ENCODE results near the gene DACH1.

The DACH1 gene

GRCh38 chr13:71583581-71583980 lies 283.4 kb downstream of the DACH1 start:
- DNase-seq (ENCODE audit: low read depth) = no peak

GRCh38 chr13:71580614-71581013 lies 286.4 kb downstream of the DACH1 start:
- no peak for DNase-seq (ENCODE audit: low read depth)

DNA sequence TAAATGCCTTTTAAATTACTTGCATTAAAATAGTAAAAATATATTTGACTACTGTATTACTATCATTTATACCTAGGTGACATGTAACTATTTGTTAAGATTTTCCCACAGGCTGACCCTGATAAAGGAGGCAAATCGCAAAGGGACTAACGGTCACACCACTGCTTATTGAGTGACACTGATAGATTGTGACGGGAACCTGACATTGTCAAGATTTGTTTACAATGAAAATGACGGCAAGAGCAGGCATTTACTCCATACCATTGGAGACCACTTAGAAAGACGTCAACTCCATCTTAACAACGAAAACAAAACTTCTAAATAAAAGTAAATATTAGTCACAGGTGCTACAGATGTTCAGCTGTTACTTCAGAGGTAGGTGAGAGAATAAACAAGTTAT lies 289.0 kb downstream of the DACH1 start:
- DNase-seq (ENCODE audit: low read depth) = no peak

DNA sequence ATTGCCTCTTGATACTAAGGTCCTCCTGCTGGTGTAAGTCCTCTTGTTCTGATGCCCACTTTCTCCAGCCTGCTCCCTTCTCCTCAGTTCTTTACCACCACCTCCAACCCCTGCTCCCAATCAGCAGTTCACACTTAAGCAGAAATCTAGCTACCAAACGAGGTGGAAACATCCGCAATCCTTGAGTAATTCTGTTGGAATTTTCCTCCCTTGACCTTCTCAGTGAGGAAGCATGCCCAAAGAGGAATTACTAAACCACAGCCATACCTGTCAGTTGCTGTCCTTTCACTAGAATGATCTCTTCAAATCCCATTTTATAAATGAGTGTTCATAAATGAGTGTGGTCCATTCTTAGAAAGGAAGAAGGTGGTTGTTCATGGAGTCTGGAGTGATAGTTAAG lies 289.9 kb downstream of the DACH1 start:
- no peak for DNase-seq (ENCODE audit: low read depth)

DNA sequence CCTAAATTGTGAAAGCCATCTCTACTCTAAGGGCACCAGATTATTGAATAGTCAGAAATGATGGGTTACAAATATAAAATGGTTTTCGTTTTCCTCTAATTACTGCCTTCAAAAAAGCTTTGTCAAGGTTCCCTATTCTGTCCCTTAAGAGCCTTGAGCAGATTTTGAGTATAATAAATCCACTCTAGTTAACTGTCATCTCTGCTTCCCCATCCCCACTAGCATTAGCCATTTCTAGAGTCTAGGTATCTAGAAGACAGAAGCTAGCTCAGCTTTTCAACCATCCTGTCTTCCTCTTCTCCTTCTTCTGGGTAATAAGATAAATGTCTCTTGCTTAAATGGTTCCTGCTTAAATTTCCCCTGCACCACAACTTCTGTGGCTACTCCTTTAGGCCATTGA lies 290.4 kb downstream of the DACH1 start:
- no peak for DNase-seq (ENCODE audit: low read depth)

DNA sequence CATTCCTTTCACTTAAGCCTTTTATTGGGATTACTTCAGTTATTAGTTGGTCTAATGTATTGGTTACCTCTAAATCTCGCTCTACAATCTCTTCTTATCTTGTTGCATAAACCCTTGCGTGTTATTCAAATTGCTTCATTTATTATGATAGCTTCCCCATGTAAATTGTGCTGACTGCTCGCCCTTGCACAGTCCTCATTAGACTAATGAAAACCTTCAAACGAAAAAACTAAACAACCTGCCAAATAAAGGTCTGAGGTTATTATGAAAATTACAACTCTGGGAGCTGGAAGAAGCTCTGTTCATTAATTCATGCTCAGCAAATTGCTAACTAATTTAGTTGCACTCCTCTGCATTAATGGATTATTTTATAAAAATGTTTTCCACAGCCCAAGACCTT lies 320.1 kb downstream of the DACH1 start:
- no peak for DNase-seq (ENCODE audit: low read depth)

DNA sequence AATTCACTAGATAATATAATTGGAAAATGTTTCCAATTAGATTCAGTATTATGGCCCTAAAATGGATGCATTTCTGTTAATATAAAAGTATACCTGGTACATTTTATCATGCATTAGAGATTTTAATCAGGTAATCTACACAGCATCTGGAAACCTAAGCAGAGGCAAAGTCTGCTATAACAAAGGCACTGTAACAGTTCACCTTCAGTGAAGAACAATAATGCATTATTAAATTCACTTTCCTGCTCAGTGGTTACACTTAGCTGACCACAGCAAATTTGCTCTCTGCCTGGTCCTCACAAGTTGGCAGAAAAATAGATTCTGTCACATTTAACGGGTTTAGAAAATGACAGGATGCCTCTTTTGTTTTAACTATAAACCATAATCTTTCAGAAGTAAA lies 326.9 kb downstream of the DACH1 start:
- no peak for DNase-seq (ENCODE audit: low read depth)

DNA sequence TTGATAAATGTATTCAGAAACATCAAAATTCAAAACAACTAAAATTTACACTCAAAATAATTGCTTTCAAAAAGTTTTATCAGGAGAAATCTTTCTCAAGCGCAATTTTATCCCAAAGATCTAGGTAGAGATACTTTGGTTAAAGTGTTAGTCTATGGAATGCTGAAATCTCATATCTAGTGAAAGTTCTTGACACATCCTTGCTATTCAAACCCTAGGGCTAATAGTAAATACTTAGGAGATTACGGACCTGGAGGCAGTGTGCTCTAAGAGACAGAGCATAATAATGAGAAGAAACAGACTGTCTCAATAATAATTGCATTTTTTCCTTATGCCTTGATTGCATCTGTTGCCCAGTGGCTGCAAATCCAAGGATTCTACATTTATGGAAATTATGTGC lies 330.8 kb downstream of the DACH1 start:
- DNase-seq (ENCODE audit: low read depth) = no peak

- DNase-seq (ENCODE audit: low read depth) = no peak
These were observed 342.2 kb downstream of the DACH1 start for GRCh38 chr13:71524613-71525304.

DNA sequence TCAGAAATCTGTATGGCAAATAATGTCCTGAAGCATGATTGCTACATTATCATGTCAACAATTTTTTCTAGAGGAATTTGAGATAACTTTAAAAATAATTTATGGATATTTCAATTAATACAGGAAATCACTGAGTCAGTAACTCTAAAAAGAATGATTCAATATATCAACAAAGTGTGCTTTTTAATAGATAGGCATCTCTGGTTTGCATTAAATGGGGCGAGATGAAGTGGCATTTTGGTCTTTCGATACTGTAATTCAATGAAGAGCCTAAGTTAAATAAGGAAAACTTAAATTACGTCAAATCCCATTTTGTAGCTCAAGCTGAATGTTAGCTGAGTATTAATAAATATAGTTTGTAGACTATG lies 342.8 kb downstream of the DACH1 start:
- DNase-seq (ENCODE audit: low read depth) = no peak

GRCh38 chr13:71522941-71523526 lies 344.0 kb downstream of the DACH1 start:
- no peak for DNase-seq (ENCODE audit: low read depth)

DNA sequence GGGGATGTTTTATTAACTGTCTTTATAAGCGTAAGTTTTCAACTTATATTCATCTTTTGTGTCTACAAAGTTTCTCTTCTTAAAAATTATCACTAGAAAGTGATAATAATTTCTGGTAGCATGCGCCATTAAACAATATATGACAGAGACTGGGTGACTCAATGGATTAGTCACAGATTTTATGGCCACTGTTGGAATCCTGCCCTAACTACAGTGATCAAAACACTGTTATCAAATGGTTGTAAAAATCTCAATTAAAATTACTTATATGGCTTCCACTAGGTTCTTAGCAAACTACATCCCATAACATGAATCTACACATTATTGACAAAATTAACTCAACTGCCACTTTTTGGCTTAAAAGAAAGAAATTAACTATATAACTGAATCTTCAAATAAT lies 350.0 kb downstream of the DACH1 start:
- no peak for DNase-seq (ENCODE audit: low read depth)

GRCh38 chr13:71516521-71516920 lies 350.5 kb downstream of the DACH1 start:
- DNase-seq (ENCODE audit: low read depth) = no peak

DNA sequence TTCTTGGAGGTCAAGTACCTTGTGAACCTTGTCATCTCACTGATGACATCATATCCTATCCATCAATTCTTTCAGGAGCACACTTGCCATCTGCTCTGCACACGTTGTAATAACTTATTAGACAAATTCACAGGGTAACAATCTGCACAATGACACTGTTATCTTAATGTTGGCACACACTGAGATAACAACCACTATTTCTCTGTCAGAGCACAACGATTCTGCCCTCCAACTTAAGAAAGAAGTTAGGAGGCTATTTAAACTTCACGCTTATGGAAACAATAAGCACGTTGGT lies 351.3 kb downstream of the DACH1 start:
- no peak for DNase-seq (ENCODE audit: low read depth)

- DNase-seq (ENCODE audit: low read depth) = no peak
These were observed 351.9 kb downstream of the DACH1 start for GRCh38 chr13:71514900-71515743.

- no peak for DNase-seq (ENCODE audit: low read depth)
These were observed 353.5 kb downstream of the DACH1 start for GRCh38 chr13:71513411-71514033.

DNA sequence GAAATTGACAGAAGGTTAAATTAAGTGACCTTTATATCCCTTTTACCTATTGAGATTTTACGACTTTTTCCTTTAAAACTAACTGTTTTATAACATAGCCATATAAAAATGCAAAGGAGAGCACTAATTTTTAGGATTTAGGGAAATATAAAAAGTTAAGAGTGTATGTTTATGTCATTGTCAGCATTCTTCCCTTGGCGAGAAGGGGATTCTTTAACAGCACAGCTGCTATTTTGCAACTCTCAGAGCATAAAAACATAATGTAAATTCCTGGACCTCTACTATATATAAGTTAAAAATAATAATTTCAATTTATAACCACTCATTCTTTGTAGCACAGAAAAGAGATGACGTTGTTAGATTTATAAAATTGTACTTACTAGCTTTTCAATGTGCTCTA lies 363.2 kb downstream of the DACH1 start:
- no peak for DNase-seq (ENCODE audit: low read depth)

DNA sequence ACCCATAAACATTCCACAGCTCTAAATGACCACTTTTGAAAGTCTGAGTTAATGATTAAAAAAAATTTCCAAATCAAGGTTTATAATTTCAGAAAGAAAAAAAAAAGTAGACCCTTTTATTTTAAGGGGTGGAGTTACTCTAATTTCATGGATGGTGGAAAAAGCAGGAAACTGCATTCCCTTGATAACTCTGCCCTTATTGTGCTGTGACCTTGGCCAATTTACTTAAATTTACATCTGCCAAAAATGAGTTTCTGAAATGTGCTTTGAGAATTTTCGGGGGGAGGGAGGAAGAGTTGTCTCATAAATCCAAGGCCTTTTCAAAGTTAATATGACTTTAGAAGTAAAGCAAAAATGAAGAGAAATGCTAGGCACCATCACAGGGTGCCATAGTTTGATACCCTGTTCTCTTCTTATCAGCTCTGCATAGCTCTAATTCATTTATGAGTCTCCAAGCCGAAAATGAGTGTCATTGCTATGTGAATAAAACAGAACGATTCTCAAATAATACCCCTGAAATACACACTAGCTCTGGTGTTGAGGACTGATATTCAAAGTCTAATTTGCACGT lies 367.0 kb downstream of the DACH1 start:
- DNase-seq (ENCODE audit: low read depth) = no peak

DNA sequence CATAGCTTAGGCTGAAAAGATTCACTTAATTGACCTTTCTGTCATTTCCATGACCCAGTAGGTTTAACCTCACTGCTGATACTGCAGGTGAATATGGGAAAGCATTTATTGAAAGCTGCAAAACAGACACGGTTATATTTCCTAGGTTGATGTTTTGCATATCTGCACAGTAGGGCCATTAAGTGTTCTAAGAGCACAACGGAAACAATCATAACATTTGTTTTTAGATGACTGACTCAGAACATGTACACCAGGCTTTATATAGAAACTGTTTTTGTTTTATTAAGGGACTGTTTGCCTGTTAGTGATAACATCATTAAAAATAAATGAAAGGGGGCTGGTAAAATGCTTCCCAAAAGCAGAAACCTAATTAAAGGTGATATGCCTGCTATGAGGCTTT lies 367.8 kb downstream of the DACH1 start:
- no peak for DNase-seq (ENCODE audit: low read depth)

GRCh38 chr13:71493189-71493588 lies 373.8 kb downstream of the DACH1 start:
- no peak for DNase-seq (ENCODE audit: low read depth)

DNA sequence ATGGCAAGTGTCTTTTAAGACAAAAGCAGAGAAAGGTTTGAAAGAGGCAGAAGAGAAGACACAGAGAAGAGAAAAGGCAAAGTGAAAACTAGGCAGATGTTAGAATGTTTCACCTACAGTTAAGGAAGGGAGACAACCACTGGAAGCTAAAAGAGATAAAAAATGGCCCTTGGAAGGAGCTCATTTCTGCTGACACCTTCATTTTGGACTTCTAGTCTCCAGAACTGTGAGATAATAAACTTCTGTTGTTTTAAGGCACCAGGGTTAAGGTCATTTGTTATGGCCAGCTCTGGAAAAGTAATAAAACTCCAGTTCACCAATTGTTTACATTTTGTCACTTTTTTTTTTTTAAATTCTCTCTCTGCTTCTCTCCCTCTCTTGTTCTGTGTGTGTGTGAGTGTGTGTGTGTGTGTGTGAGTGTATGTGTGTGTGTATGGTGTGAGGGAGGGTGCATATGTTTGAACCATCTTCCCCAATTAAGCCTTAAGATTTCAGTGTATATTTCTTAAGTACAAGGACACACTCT lies 374.6 kb downstream of the DACH1 start:
- DNase-seq (ENCODE audit: low read depth) = no peak

GRCh38 chr13:71491010-71491409 lies 376.0 kb downstream of the DACH1 start:
- DNase-seq (ENCODE audit: low read depth) = no peak

GRCh38 chr13:71489041-71489440 lies 378.0 kb downstream of the DACH1 start:
- DNase-seq (ENCODE audit: low read depth) = no peak
